A673 (cell line): ENCODE results near the gene OGDH. TPM values are rescaled to one million over a fixed set of nuclear protein-coding genes. Genes with fewer than 3 reads are reported as not detected.

Experiments used
- BruUV-seq: library from RNA; stranded (reverse); fragments of 400-500 nt; replicated peaks from 2 replicates; lab custom pipeline; 2021; lab: Mats Ljungman, UMichigan
- CTCF ChIA-PET: fragments of 300-600 bp; sonication (Branson Sonifier 250); formaldehyde crosslinking; loops from one replicate; lab custom pipeline; 2022; ENCODE audit warnings: antibody characterized with exemption; lab: Charles Lee
- POLR2A ChIA-PET: fragments of 300-600 bp; sonication (Branson Sonifier 250); formaldehyde crosslinking; loops from one replicate; lab custom pipeline; 2022; ENCODE audit warnings: antibody characterized with exemption; ENCODE audit not compliant: low non-redundant PET; lab: Charles Lee
- DNase-seq: peaks from one replicate; pipeline ENCODE4 v3.0.0-alpha.2; 2015; ENCODE audit warnings: low spot score
- H3K27ac ChIP-seq: fragments of 200-600 bp; sonication (generic); 2 replicates; pipeline ENCODE4 v1.5.1; 2016; ENCODE audit warnings: mixed run types, low read depth, mild to moderate bottlenecking, mixed read lengths, antibody characterized with exemption, low read length; ENCODE audit not compliant: poor library complexity, severe bottlenecking
- H3K27me3 ChIP-seq: fragments of 200-600 bp; sonication (generic); replicated peaks from 2 replicates; pipeline ENCODE4 v1.6.1; 2017; ENCODE audit warnings: mixed run types, low read depth, mild to moderate bottlenecking, mixed read lengths, antibody characterized with exemption, low read length; ENCODE audit not compliant: insufficient read depth, poor library complexity
- H3K36me3 ChIP-seq: fragments of 200-600 bp; sonication (generic); 2 replicates; pipeline ENCODE4 v1.6.1; 2016; ENCODE audit warnings: mixed run types, mild to moderate bottlenecking, mixed read lengths, antibody characterized with exemption, low read length; ENCODE audit not compliant: insufficient read depth, poor library complexity, severe bottlenecking
- H3K4me1 ChIP-seq: fragments of 200-600 bp; sonication (generic); 2 replicates; pipeline ENCODE4 v1.6.1; 2017; ENCODE audit warnings: mixed run types, mild to moderate bottlenecking, mixed read lengths, antibody characterized with exemption, low read length; ENCODE audit not compliant: insufficient read depth, poor library complexity, severe bottlenecking
- H3K4me3 ChIP-seq: fragments of 200-600 bp; sonication (generic); 2 replicates; pipeline ENCODE4 v1.5.1; 2016; ENCODE audit warnings: low read depth, mixed run types, mild to moderate bottlenecking, mixed read lengths, low read length; ENCODE audit not compliant: poor library complexity, severe bottlenecking
- H3K9me3 ChIP-seq: fragments of 200-600 bp; sonication (generic); 2 replicates; pipeline ENCODE4 v1.6.1; 2016; ENCODE audit warnings: mixed run types, low read depth, mild to moderate bottlenecking, mixed read lengths, antibody characterized with exemption, low read length; ENCODE audit not compliant: poor library complexity, severe bottlenecking
- EZH2 ChIP-seq: fragments of 200-600 bp; sonication (generic); IDR thresholded peaks from 2 replicates; pipeline ENCODE4 v1.6.1; 2017; ENCODE audit warnings: borderline replicate concordance, low read depth, mild to moderate bottlenecking, mixed read lengths, antibody characterized with exemption, low read length; ENCODE audit not compliant: poor library complexity, severe bottlenecking
- intact Hi-C: fragments of 100-400 bp; cut with micrococcal nuclease; formaldehyde crosslinking; loops from one replicate; pipeline ENCODE4 v1.10.0; 2022; ENCODE audit not compliant: unreplicated experiment
- total RNA-seq: library from RNA; stranded (reverse); gene quantifications from 2 replicates; pipeline ENCODE4 v1.2.3, GENCODE V29; 2021
- TF ChIP-seq, protein P1 (sequence below): fragments of 300-800, 200-600 bp; sonication (generic); conservative IDR thresholded peaks from 2 replicates; pipeline ENCODE4 v1.5.1; 2017; ENCODE audit warnings: low read depth, mild to moderate bottlenecking, antibody characterized with exemption, low read length, moderate library complexity, mixed read lengths

OGDH gene
- total RNA-seq, 1 experiment from 2014 or later: 111 TPM

GRCh38 chr7:44616545-44616944, 10.1 kb downstream of the OGDH start:
- no peak for DNase-seq
- CTCF ChIA-PET: no interaction called here
- intact Hi-C loops: no loop called here

DNA sequence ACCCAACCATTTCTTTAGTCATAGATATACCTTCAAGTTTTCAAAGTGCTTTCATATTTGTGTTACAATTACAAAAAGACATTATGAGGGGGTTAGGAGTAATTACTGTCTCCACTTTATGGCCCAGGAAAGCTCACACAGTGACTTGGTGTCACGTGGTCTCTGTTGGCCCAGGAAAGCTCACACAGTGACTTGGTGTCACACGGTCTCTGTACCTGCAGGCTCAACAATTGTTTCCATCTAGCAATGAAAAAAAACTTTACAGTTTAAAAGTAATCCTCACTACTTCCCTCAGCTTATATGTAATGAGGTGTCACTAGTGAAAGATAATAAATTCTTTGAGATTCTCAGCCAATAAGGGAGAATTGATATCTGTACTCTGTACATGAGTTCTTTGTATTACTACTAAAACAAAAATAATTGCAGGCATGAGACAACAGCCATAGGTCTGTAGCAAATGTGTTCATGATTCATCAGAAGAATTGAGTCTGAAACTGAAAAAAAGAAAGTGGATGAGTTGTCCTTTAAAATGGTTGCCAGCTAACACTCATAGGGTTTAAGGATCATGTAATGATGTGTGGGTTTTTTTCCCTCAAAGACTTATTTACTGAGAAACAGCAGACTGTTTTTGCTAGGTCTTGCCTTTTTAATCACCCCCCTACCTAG, 10.9 kb downstream of the OGDH start:
- ChIA-PET POLR2A (no interaction called here), CTCF (no interaction called here)
- DNase-seq: no peak
- TF ChIP-seq, protein P1, sequence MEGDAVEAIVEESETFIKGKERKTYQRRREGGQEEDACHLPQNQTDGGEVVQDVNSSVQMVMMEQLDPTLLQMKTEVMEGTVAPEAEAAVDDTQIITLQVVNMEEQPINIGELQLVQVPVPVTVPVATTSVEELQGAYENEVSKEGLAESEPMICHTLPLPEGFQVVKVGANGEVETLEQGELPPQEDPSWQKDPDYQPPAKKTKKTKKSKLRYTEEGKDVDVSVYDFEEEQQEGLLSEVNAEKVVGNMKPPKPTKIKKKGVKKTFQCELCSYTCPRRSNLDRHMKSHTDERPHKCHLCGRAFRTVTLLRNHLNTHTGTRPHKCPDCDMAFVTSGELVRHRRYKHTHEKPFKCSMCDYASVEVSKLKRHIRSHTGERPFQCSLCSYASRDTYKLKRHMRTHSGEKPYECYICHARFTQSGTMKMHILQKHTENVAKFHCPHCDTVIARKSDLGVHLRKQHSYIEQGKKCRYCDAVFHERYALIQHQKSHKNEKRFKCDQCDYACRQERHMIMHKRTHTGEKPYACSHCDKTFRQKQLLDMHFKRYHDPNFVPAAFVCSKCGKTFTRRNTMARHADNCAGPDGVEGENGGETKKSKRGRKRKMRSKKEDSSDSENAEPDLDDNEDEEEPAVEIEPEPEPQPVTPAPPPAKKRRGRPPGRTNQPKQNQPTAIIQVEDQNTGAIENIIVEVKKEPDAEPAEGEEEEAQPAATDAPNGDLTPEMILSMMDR: no peak
- TF ChIP-seq EZH2: no peak
- H3K27me3 ChIP-seq: no peaks in the 10 kb centered on the region
- peaks cover 4% of the 10 kb centered on the region for H3K4me1 ChIP-seq
- peaks cover 5% of the 10 kb centered on the region for H3K36me3 ChIP-seq
- intact Hi-C loops: no loop called here
- no peaks in the 10 kb centered on the region for H3K9me3 ChIP-seq
- H3K27ac ChIP-seq: no peak overlapping the region
- no TSS peak for BruUV-seq
- H3K4me3 ChIP-seq: no peak overlapping the region

More at GRCh38 chr7:44616545-44616944, 10.1 kb downstream of the OGDH start:
- POLR2A ChIA-PET: no interaction called here
- peaks cover 4% of the 10 kb centered on the region for H3K4me1 ChIP-seq
- no peaks in the 10 kb centered on the region for H3K27me3 ChIP-seq
- H3K36me3 ChIP-seq: peaks cover 5% of the 10 kb centered on the region
- no peak for TF ChIP-seq EZH2
- TF ChIP-seq, protein P1: no peak
- no TSS peak for BruUV-seq
- H3K27ac ChIP-seq: no peak overlapping the region
- no peak overlapping the region for H3K4me3 ChIP-seq
- H3K9me3 ChIP-seq: no peaks in the 10 kb centered on the region

- intact Hi-C loops: no loop called here
- CTCF ChIA-PET: no interaction called here
Measured at GRCh38 chr7:44618045-44618444, 11.6 kb downstream of the OGDH start.

More at GRCh38 chr7:44618045-44618444, 11.6 kb downstream of the OGDH start:
- no peak overlapping the region for H3K4me3 ChIP-seq
- H3K4me1 ChIP-seq: peaks cover 4% of the 10 kb centered on the region
- BruUV-seq: no TSS peak
- no peaks in the 10 kb centered on the region for H3K9me3 ChIP-seq
- POLR2A ChIA-PET: no interaction called here
- no peaks in the 10 kb centered on the region for H3K27me3 ChIP-seq
- no peak for TF ChIP-seq EZH2
- TF ChIP-seq, protein P1: no peak
- H3K36me3 ChIP-seq: peaks cover 5% of the 10 kb centered on the region
- no peak overlapping the region for H3K27ac ChIP-seq
- no peak for DNase-seq
